ENCODE data around the gene LUZP1.

- TF ChIP-seq CTCF (IDR thresholded peaks at IDR 0.05): no peak
- no peak for TF ChIP-seq POLR2AphosphoS5 (IDR thresholded peaks at IDR 0.05; ENCODE audit: low read depth, low read length)
- no peak for TF ChIP-seq TCF7L2 (IDR thresholded peaks at IDR 0.05; ENCODE audit: low read depth, low read length)
- TF ChIP-seq REST (IDR thresholded peaks at IDR 0.05; ENCODE audit: insufficient read depth in 1 of 2, low read depth in 2 of 2, low read length in 1 of 2): no peak
These were observed 8.4 kb upstream of the LUZP1 start for GRCh38 chr1:23177031-23177430.

Data from Panc1 (cell line).